ENCODE results near the gene NNAT.
"Not testable (repeated sequence)": the region's sequence is repeated elsewhere in the genome, so short reads cannot be mapped to it uniquely, and the experiment has no call there.

NNAT gene

DNA sequence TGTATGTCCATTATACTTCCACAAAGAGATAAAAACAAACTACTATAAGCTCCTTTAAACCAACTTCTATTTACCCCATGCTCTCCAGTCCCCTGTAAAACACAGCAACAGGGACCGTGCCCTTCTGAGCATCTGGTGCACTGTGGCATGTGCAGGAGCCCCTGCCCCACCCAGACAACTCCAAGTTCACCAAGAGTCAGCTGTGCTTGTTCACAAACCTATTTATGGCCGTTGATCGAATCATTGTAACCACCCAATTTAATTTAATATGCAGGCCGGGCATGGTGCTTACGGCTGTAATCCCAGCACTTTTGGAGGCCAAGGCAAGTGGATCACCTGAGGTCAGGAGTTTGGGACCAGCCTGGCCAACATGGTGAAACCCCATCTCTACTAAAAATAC lies 20.3 kb downstream of the NNAT start:
- no peak for DNase-seq (ENCODE audit: low spot score)

- no peak for DNase-seq (ENCODE audit: low spot score)
Observed at GRCh38 chr20:37542281-37542680, 21.2 kb downstream of the NNAT start.

GRCh38 chr20:37543828-37544227 lies 22.8 kb downstream of the NNAT start:
- DNase-seq (ENCODE audit: low spot score) = peak; percentile 32

GRCh38 chr20:37544386-37544785 lies 23.3 kb downstream of the NNAT start:
- no peak for DNase-seq (ENCODE audit: low spot score)

DNA sequence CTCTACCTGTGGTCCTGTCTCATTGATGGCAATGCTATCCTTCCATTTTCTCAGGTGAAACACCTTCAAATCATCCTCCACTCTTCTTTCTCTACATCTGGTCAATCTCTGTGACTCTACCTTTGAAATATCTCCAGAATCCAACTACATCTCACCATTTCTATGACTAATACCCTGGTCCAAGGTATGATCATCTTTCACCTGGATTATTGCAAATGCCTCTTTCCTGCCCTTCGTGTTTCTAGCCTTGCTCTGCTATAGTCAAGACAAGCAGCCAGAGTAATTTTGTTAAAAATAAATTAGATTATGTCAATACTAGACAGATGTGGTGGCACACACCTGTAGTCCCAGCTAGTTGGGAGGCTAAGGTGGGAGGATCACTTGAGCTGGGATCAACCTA lies 24.5 kb downstream of the NNAT start:
- DNase-seq (ENCODE audit: low spot score) = no peak

GRCh38 chr20:37547912-37548311 lies 26.9 kb downstream of the NNAT start:
- no peak for DNase-seq (ENCODE audit: low spot score)

DNA sequence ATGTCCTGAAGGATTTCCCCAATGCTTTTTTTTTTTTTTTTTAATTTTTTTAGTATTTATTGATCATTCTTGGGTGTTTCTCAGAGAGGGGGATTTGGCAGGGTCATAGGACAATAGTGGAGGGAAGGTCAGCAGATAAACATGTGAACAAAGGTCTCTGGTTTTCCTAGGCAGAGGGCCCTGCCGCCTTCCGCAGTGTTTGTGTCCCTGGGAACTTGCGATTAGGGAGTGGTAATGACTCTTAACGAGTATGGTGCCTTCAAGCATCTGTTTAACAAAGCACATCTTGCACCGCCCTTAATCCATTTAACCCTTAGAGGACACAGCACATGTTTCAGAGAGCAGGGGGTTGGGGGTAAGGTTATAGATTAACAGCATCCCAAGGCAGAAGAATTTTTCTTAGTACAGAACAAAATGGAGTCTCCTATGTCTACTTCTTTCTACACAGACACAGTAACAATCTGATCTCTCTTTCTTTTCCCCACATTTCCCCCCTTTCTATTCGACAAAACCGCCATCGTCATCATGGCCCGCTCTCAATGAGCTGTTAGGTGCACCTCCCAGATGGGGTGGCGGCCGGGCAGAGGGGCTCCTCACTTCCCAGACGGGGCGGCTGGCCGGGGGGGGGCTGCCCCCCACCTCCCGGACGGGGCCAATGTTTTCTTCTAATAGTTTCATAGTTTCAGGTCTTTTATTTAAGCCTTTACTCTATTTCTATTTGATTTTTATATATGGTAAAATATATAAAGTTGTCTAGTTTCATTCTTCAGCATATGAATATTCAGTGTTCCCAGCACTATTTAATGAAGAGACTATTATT lies 29.3 kb downstream of the NNAT start:
- not testable (repeated sequence) for DNase-seq (ENCODE audit: low spot score)

GRCh38 chr20:37551660-37552059 lies 30.6 kb downstream of the NNAT start:
- DNase-seq (ENCODE audit: low spot score) = not testable (repeated sequence)

- DNase-seq (ENCODE audit: low spot score) = peak; percentile 67
Observed at GRCh38 chr20:37552415-37552814, 31.4 kb downstream of the NNAT start.

DNA sequence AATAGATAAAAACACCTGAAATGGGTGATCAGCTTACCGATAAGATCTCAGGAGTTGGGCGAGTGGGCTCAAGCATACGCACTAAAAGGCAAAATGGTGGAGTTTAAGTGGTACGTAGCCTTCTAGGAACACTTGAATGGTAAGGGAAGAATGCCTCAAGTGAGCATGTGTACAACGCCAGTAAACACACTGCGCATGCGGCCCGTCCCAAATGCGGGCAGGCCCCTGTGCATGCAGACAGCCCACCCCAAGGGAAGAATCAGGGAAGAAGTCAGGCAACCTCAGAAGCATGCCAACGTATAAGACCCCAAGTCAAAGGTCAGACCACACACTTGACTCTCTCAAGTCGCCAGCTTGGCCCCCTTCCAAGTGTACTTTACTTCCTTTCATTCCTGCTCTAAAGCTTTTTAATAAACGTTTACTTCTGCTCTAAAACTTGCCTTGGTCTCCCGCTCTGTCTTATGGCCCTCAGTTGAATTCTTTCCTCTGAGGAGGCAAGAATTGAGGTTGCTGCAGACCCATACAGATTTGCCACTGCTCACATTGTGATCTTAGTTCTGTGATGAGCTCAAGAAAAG lies 33.8 kb downstream of the NNAT start:
- not testable (repeated sequence) for DNase-seq (ENCODE audit: low spot score)

- no peak for DNase-seq (ENCODE audit: low spot score)
Observed at GRCh38 chr20:37556538-37556937, 35.5 kb downstream of the NNAT start.

DNA sequence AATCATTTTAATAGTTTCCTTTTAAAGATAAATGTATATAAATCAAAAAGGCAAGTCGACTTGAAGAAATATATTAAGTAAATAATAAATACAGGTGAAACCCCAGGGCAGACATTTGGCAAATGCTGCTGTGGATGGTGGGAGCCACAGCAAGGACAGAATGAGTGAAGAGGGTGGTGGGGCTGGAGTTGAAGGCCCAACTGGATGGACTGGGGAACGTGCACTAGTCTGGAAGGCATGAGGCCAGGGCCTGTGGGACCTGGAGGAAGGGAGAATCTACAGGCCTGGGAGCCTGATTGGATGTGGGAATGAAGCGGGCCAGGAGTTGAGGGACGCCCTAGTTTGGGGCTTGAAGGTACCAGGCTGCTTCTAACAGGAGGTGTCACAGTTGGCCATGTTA lies 37.3 kb downstream of the NNAT start:
- DNase-seq (ENCODE audit: low spot score) = no peak

DNA sequence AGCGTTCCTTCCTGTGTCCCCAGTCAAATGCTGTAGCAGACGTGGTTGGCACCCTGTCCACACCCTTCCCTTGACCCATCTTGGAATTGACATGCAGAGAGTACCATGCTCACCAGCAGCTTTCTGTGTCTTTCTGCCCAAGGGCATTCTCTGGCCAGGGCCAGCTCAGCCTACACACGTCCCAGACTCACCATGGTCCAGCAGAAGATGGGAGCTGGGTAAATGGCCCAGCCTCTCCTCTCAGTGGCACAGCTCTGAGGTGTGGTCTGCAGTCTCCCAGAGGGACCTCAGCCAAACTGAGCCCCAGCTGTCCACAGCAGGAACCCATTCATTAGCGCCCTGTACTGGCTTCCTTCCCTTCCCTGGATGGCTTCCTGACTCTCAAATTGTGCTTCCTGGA lies 37.7 kb downstream of the NNAT start:
- DNase-seq (ENCODE audit: low spot score) = no peak

- no peak for DNase-seq (ENCODE audit: low spot score)
Observed at GRCh38 chr20:37559312-37560027, 38.4 kb downstream of the NNAT start.

- DNase-seq (ENCODE audit: low spot score) = no peak
Observed at GRCh38 chr20:37560629-37561028, 39.6 kb downstream of the NNAT start.

DNA sequence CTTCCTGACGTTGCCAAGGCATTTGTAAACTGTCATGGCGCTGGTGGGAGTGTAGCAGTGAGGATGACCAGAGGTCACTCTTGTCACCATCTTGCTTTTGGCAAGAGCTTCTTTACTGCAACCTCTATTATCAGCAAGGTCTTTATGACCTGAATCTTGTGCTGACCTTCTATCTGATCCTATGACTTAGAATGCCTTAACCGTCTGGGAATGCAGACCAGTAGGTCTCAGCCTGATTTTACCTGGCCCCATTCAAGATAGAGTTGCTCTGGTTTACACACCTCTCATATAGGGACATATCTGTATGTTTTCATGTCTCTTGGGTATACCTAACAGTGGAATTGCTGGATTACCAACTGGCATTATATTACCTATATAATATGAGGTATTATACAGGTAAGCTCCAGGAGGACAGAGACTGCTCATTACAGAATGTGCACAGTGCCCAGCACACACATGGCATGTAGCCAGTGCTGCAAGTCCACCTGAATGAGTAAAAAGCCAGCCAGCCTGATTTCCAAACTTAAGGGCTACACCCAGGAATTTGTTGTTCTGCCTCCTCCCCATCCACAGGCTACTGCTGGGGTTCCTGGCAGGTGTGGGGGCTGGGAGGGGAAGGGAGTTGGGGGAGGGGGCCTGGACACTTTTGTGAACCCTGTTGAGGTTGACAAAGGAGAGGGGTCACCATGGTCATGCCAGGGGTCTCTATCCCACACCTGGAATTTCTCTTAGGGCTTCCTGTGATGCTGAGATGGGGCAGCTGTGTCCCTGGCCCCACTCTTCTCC lies 41.8 kb downstream of the NNAT start:
- no peak for DNase-seq (ENCODE audit: low spot score)

GRCh38 chr20:37564016-37564387 lies 43.0 kb downstream of the NNAT start:
- DNase-seq (ENCODE audit: low spot score) = no peak

- DNase-seq (ENCODE audit: low spot score) = peak; percentile 29
Observed at GRCh38 chr20:37564388-37565133, 43.5 kb downstream of the NNAT start.

- DNase-seq (ENCODE audit: low spot score) = no peak
Observed at GRCh38 chr20:37565134-37565811, 44.2 kb downstream of the NNAT start.

- no peak for DNase-seq (ENCODE audit: low spot score)
Observed at GRCh38 chr20:37566590-37567330, 45.7 kb downstream of the NNAT start.

DNA sequence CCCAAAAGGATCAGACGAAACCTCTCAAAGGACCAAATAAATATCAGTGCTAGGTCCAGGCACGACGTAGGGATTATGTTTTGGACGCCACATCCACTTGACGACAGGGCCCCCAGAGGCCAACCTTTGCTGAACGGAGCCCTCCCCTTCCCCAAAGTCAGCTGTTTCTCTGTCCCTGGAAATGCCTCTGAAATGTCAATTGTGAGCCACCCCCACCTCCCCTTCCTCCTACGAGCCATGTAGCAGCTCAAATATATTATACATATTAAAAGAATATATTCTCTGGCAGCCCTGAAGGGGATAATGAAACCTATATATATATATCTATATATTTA lies 46.2 kb downstream of the NNAT start:
- DNase-seq (ENCODE audit: low spot score) = no peak

Measured in SW480 (cell line).